ENCODE results near the gene VPS35L. TPM values are rescaled to one million over a fixed set of nuclear protein-coding genes. Genes with fewer than 3 reads are reported as not detected.

Gene VPS35L
- total and polyA plus RNA-seq, 2 of the 13 experiments (the other 11 are each of a cell fraction or from before 2014, with no cell fraction given) = 1.4 to 1.6 TPM

- TF ChIP-seq ARID5B (CRISPR knock-in tag; IDR thresholded peaks at IDR 0.05) = peak; percentile 22; the same call in 1 of the 2 replicates
Measured at GRCh38 chr16:19583665-19584300, 28.3 kb downstream of the VPS35L start (continued).

- in situ Hi-C loops (cut with HindIII; ENCODE audit: extremely low pct_ligation_motif_present, low pct_unique_long_range_greater_than_20kb) (loop anchor here (25.0 kb wide), 2 partner anchors 724 to 799 kb away; no protein-coding TSS in a partner anchor), intact Hi-C loops (cut with micrococcal nuclease; ENCODE audit: unreplicated experiment) (no loop called here)
- H3K4me1 ChIP-seq (ENCODE audit: insufficient read depth, low read length) = no peaks in the 10 kb centered on the region
- FAIRE-seq (no peak), DNase-seq (ENCODE audit: low spot score) (no peak), ATAC-seq (no peak)
- ChIA-PET CTCF (ENCODE audit: low intra/inter-chr PET ratio, low total read pairs) (no interaction called here), POLR2A (interaction anchor here (2.1 kb wide), 1 partner anchor 33 kb away, joined by 4 read pairs; the partner anchor contains the start of gene VPS35L)
- H3K9me3 ChIP-seq (ENCODE audit: low read length) = no peaks in the 10 kb centered on the region
- no peaks in the 10 kb centered on the region for H4K20me1 ChIP-seq (ENCODE audit: insufficient read depth, low read length)
- 57% methylated on average over 5 of the region's 5 CpGs for WGBS (ENCODE audit: low lambda C conversion rate)
- H3K36me3 ChIP-seq (replicated peaks in 1 of 2; ENCODE audit: control insufficient read depth in 1 of 2, insufficient read depth in 2 of 2, low read length in 2 of 2) = no peaks in the 10 kb centered on the region
- no peak overlapping the region for H3K27ac ChIP-seq (ENCODE audit: extremely low read length, insufficient read depth, low read length)
- no TSS peak for BruUV-seq (replicated peaks)
- H3K27me3 ChIP-seq (ENCODE audit: control insufficient read depth in 1 of 2, insufficient read depth in 2 of 2, low read length in 2 of 2) = no peaks in the 10 kb centered on the region
- no peak overlapping the region for H3K4me3 ChIP-seq (replicated peaks in 1 of 3; ENCODE audit: insufficient read depth in 1 of 3, low read depth in 2 of 3, low read length in 3 of 3)
- H2AFZ ChIP-seq (ENCODE audit: low read length) = no peak overlapping the region
- H3K79me2 ChIP-seq (ENCODE audit: insufficient read depth, low read length) = no peaks in the 10 kb centered on the region
- TF ChIP-seq HNRNPUL1 (IDR thresholded peaks at IDR 0.05; ENCODE audit: low read depth, low read length) = no peak
- no peak for TF ChIP-seq CENPT (CRISPR knock-in tag; IDR thresholded peaks at IDR 0.05; ENCODE audit: low read depth)
- H3K4me2 ChIP-seq (ENCODE audit: low read depth, low read length) = no peak overlapping the region
- no peak overlapping the region for H3K9ac ChIP-seq (ENCODE audit: insufficient read depth, low read depth, low read length)
Measured at GRCh38 chr16:19588661-19589060, 33.2 kb downstream of the VPS35L start.

Data from HepG2 (cell line).